Chondrocyte (in vitro differentiated cells): ENCODE data around the gene GOLGA2. TPM values are rescaled to one million over a fixed set of nuclear protein-coding genes. Genes with fewer than 3 reads are reported as not detected.

Experiments
- DNase-seq: peaks from one replicate; pipeline ENCODE4 v3.0.0; 2021; ENCODE audit warnings: mixed read lengths, low spot score
- H3K27ac Mint-ChIP-seq: one replicate; pipeline ENCODE4 v1.8.0; 2021; ENCODE audit warnings: mild to moderate bottlenecking, moderate library complexity, mixed read lengths; ENCODE audit not compliant: unreplicated experiment
- H3K27me3 Mint-ChIP-seq: 2 replicates; pipeline ENCODE4 v1.8.0; 2021; ENCODE audit warnings: low read depth, mixed read lengths
- H3K36me3 Mint-ChIP-seq: 2 replicates; pipeline ENCODE4 v1.8.0; 2021; ENCODE audit warnings: low read depth, mixed read lengths
- H3K4me1 Mint-ChIP-seq: 2 replicates; pipeline ENCODE4 v1.8.0; 2021; ENCODE audit warnings: low read depth, mild to moderate bottlenecking, mixed read lengths
- H3K4me3 Mint-ChIP-seq: one replicate; pipeline ENCODE4 v1.8.0; 2021; ENCODE audit warnings: mild to moderate bottlenecking, moderate library complexity, mixed read lengths; ENCODE audit not compliant: unreplicated experiment
- H3K9me3 Mint-ChIP-seq: 2 replicates; pipeline ENCODE4 v1.8.0; 2021; ENCODE audit warnings: low read depth, mixed read lengths
- total RNA-seq: library from RNA; stranded (reverse); gene quantifications from 3 replicates; pipeline ENCODE4 v1.2.1, GENCODE V29; 2021
- TF ChIP-seq, protein P1 (sequence below): fragments of 200-600 bp; sonication (generic); IDR thresholded peaks from 2 replicates; pipeline ENCODE4 v1.5.0; 2021; ENCODE audit warnings: antibody characterized with exemption, mild to moderate bottlenecking, moderate library complexity

Gene GOLGA2
- total RNA-seq, 1 donor from 2014 or later = 210 TPM

GRCh38 chr9:128297221-128297773, 21.5 kb upstream of the GOLGA2 start:
- Mint-ChIP-seq H3K4me3 (no peak overlapping the region), H3K27ac (no peak overlapping the region), H3K4me1 (peaks cover 7% of the 10 kb centered on the region), H3K36me3 (no peaks in the 10 kb centered on the region), H3K27me3 (no peaks in the 10 kb centered on the region), H3K9me3 (no peaks in the 10 kb centered on the region)
- no peak for DNase-seq
- TF ChIP-seq, protein P1, sequence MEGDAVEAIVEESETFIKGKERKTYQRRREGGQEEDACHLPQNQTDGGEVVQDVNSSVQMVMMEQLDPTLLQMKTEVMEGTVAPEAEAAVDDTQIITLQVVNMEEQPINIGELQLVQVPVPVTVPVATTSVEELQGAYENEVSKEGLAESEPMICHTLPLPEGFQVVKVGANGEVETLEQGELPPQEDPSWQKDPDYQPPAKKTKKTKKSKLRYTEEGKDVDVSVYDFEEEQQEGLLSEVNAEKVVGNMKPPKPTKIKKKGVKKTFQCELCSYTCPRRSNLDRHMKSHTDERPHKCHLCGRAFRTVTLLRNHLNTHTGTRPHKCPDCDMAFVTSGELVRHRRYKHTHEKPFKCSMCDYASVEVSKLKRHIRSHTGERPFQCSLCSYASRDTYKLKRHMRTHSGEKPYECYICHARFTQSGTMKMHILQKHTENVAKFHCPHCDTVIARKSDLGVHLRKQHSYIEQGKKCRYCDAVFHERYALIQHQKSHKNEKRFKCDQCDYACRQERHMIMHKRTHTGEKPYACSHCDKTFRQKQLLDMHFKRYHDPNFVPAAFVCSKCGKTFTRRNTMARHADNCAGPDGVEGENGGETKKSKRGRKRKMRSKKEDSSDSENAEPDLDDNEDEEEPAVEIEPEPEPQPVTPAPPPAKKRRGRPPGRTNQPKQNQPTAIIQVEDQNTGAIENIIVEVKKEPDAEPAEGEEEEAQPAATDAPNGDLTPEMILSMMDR = no peak

GRCh38 chr9:128296340-128297220, 20.8 kb upstream of the GOLGA2 start:
- Mint-ChIP-seq H3K36me3 (no peaks in the 10 kb centered on the region), H3K9me3 (no peaks in the 10 kb centered on the region), H3K27me3 (no peaks in the 10 kb centered on the region), H3K4me3 (no peak overlapping the region), H3K27ac (no peak overlapping the region), H3K4me1 (peaks cover 7% of the 10 kb centered on the region)
- TF ChIP-seq, protein P1 = no peak
- DNase-seq = no peak

DNA sequence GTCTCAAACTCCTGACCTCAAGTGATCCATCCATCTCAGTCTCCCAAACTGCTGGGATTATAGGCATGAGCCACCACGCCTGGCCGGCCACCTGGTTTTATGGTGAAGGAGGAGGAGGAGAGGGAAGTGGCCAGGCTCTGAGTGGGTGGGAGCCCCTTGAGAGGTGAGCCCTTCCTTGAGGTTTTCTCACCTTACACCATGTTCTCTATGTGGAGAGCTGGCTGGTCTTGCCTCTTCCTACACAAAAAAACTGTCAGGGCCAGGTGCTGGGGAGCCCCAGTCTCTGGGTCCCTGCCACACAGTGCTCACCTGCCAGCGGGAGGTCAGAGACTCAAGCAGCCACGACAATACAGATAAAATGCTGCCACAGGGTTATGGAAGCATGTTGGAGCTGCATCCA, 18.3 kb upstream of the GOLGA2 start:
- no peaks in the 10 kb centered on the region for H3K27me3 Mint-ChIP-seq
- no peaks in the 10 kb centered on the region for H3K9me3 Mint-ChIP-seq
- H3K27ac Mint-ChIP-seq = no peak overlapping the region
- DNase-seq = no peak
- no peaks in the 10 kb centered on the region for H3K36me3 Mint-ChIP-seq
- peaks cover 7% of the 10 kb centered on the region for H3K4me1 Mint-ChIP-seq
- no peak overlapping the region for H3K4me3 Mint-ChIP-seq
- TF ChIP-seq, protein P1 = no peak

DNA sequence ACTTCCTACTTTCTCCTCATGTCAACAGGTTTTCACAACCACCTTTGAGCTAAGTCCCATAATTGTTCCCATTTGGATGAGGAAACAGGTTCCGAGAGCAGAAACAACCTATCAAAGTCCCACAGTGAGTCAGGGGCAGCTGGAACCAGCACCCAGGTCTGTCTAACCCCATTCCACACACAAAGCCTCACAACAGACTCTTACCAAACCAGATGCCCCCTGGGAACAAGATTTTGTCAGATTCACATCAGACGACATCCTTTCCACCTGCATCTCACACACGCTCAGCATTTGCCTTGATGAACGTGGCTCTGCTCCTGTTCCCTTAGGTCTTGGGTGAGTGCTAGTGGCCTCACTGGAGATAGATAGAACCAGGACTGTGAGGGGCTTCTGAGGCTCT, 17.3 kb upstream of the GOLGA2 start:
- H3K4me1 Mint-ChIP-seq = peaks cover 7% of the 10 kb centered on the region
- no peak overlapping the region for H3K27ac Mint-ChIP-seq
- no peak overlapping the region for H3K4me3 Mint-ChIP-seq
- no peak for DNase-seq
- TF ChIP-seq, protein P1 = no peak
- peaks cover 5% of the 10 kb centered on the region for H3K36me3 Mint-ChIP-seq
- H3K9me3 Mint-ChIP-seq = no peaks in the 10 kb centered on the region
- H3K27me3 Mint-ChIP-seq = no peaks in the 10 kb centered on the region

- H3K4me1 Mint-ChIP-seq = peaks cover 7% of the 10 kb centered on the region
- no peak overlapping the region for H3K27ac Mint-ChIP-seq
- no peak for DNase-seq
- H3K4me3 Mint-ChIP-seq = no peak overlapping the region
- H3K36me3 Mint-ChIP-seq = peaks cover 5% of the 10 kb centered on the region
- TF ChIP-seq, protein P1 = no peak
- H3K9me3 Mint-ChIP-seq = no peaks in the 10 kb centered on the region
- H3K27me3 Mint-ChIP-seq = no peaks in the 10 kb centered on the region
Measured at GRCh38 chr9:128292009-128292408, 16.2 kb upstream of the GOLGA2 start.
